Neuronal stem cell (in vitro differentiated cells): ENCODE results near the gene MED13L. TPM values are rescaled to one million over a fixed set of nuclear protein-coding genes. Genes with fewer than 3 reads are reported as not detected.

ENCODE experiments used
- small RNA-seq: library from polyadenylated mRNA; stranded (forward); fragments of <200 nt; extraction: miRNeasy Mini kit (QIAGEN cat#:217004); gene quantifications from one replicate; pipeline ENCODE3, GENCODE V24; 2013; ENCODE audit not compliant: insufficient read depth

Gene MED13L

Small RNA genes lying within 50 kb of the gene (small RNA-seq; reads per million reads assigned to genes)
- gene MIR620 (not detected), gene RNU6-1188P (not detected), gene SNRPGP18 (1.6 reads per million)
